ENCODE data around the gene MESP1.

MESP1 gene

DNA sequence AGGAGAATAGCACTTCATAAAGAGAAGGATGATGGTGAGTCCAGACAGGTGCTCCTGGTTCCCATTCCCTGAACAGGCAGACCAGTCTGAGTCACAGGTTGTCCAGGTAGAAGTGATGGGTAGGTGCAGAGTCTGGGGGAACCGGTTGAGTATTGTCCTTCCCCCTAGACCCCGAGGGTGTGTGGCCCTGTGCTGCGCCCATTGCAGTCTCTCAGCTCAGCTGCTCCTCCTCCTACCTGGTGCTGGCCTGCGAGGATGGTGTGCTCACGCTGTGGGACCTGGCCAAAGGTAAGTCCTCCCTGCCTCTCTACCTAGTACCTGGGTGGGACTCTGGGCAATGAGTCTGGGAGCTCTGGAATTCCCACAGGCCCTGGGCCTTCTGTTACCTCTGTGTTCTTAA lies 19.8 kb downstream of the MESP1 start:
- no peak for DNase-seq

DNA sequence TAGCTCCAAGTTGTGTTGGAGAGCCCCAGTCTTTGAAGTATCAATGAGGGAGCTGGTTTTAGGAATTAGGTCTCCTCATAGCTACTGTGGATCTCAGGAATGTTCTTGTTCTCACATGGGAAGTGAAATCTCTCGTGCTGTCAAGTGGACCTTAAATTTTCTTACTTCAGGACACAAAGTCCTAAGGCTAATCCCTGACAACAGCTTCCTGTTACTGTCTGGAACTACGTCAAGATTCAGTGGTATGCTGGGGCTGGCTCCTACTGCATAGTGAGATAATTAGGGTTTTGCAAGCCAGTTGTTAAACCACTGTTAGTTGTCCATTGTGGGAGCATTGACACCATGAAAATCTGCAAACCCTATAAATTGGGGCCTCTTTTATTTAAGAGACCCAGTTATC lies 22.8 kb downstream of the MESP1 start:
- DNase-seq = no peak

DNA sequence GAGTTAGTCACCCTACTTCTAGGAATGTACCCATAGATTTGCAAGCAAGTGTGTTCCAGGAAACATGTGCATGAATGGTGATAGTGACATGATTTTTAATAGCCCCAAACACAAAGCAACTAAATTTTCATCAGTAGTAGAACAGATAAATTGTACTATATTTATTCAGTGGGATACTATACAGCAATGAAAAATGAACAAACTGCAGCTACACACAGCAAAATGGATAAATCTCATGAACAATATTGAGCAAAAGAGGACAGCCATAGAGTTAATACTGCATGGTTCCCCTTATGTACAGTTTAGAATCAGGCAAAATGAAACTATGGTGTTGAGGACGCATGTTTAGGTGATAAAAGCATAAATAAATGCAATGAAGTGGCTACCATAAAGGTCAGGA lies 26.0 kb downstream of the MESP1 start:
- no peak for DNase-seq

DNA sequence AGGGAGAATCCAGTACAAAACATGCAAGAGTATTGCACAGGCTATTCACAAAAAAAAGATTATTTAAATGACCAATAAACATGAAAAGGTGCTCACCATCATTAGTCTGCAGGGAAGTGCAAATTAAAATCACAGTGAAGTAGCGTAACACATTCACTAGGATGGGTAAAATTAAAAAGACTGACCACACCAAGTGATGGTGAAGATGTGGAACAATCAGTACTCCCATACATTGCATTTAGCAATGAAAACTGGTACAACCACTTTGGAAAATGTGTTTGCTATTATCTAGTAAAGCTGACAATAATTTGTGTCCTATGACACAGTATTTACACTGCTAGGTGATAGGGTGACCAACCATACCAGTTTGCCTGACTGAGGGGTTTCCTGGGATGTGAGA lies 26.4 kb downstream of the MESP1 start:
- no peak for DNase-seq

DNA sequence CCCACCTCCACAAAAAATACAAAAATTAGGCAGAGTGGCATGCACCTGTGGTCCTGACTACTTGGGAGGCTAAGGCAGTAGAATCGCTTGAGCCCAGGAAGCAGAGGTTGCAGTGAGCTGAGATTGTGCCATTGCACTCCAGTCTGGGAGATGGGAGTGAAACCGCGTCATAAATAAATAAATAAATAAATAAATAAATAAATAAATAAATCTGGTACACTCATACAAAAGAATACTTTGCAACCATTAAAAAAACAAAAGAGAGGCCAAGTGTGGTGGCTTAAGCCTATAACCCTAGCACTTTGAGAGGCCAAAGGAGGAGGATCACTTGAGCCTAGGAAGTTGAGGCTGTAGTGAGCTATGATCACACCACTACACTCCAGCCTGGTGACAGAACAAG lies 28.0 kb downstream of the MESP1 start:
- no peak for DNase-seq

DNA sequence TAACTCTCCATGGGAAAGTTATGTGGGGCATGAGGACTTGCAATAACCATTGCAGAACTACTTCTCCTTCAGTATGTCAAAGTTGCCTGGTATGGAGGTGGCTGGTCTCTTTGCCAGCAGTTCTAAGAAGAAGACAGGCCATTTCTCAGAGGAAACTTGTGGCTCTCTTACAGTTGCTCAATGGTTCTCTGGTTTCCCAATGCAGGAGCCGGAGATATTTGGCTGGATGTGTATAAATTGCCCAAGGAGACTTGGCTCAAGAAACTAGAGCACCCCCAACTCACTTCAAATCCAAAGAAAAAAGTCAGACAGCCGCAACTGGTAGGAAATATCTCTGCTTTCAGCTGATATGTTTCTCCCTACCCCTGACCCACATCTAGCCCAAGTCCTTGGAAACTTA lies 36.3 kb downstream of the MESP1 start:
- no peak for DNase-seq

DNA sequence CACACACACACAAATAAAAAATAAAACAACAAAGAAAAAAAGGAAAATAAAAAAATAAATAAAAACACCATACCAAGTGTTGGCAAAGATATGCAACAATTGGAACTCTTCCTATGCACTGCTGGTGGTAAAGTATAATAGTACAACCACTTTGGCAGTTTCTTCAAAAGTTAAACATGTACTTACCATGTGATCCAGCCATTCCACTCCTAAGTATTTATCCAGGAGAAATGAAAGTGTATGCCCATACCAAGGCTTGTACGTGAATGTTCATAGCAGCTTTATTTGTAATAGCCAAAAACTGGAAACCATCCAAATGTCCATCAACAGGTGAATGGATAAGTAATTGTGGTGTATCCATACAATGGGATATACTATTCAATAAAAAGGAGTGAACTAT lies 43.5 kb downstream of the MESP1 start:
- no peak for DNase-seq

DNA sequence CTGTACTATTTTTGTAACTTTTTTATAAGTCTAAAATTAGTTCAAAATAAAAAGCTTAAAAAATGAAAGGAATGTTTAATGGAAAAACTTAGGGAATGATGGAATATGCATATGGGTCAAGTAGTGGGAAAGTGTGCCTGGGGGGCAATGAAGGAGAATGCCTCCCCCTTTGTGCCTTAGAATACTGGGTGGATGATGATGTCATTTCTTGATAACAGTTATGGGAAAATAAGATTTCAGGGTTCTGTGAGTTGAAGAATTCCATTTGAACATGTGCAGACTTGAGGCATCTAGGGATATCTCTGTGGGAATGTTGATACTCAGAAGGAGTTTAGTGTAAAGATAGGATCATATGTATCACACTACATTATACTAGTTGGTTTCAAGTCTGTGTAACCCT lies 46.6 kb downstream of the MESP1 start:
- no peak for DNase-seq
